Kidney capillary endothelial cell (primary cell): ENCODE measurements around the gene TPD52L2.

ENCODE experiments used
- DNase-seq: peaks from one replicate; pipeline ENCODE4 v3.0.0-alpha.2; 2018; ENCODE audit warnings: low spot score

TPD52L2 gene

DNA sequence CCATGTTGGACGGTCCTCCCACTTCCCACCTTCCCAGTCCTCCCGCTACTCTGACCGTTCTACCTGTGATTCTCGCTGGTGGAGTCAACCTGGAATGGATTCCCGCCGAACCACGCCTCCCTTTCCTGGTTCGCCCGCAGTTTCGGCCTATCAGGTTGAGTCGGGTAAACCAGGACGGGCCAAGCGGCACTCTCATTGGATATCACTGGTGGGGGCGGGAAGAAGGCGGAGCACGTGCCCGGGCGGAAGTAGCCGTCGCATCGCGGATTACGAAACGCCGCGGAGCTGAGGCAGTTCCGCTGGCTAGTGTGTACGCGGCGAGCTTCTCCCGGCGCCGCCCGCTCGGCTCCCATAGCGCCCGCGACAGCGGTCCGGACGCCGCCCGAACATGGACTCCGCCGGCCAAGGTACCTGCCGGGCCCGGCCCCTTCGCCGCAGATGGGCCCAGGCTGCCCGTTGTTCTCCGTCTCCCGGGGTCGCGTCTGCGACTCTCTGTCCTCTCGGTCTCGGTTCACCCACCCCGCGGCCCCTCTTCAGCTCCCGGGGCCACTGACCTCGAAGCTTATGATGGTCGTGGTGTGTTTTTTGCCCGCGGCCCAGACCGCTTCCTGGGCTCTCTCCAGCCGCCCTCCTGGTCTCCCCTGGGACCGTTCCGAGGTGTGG, at the start of gene TPD52L2:
Gene TPD52L2, plus strand, starts transcription at position 293 of the 663 bp plus-strand sequence. Its CDS starts 96 bp downstream, at position 389.
- peak; percentile 95 for DNase-seq

DNA sequence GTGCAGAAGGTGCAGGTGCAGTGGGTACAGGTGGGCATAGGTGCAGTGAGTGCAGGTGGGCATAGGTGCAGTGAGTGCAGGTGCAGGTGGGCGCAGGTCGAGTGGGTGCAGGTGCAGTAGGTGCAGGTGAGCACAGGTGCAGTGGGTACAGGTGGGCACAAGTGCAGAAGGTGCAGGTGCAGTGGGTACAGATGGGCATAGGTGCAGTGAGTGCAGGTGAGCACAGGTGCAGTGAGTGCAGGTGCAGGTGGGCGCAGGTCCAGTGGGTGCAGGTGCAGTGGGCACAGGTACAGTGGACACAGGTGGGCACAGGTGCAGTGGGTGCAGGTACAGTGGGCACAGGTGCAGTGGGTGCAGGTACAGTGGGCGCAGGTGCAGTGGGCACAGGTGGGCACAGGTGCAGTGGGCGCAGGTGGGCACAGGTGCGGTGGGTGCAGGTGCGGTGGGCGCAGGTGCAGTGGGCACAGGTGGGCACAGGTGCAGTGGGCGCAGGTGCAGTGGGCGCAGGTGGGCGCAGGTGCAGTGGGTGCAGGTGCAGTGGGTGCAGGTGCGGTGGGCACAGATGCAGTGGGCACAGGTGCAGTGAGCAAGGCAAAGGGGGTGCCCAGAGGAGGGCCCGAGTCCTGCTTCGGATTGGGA, 49.3 kb upstream of the TPD52L2 start:
- no peak for DNase-seq

DNA sequence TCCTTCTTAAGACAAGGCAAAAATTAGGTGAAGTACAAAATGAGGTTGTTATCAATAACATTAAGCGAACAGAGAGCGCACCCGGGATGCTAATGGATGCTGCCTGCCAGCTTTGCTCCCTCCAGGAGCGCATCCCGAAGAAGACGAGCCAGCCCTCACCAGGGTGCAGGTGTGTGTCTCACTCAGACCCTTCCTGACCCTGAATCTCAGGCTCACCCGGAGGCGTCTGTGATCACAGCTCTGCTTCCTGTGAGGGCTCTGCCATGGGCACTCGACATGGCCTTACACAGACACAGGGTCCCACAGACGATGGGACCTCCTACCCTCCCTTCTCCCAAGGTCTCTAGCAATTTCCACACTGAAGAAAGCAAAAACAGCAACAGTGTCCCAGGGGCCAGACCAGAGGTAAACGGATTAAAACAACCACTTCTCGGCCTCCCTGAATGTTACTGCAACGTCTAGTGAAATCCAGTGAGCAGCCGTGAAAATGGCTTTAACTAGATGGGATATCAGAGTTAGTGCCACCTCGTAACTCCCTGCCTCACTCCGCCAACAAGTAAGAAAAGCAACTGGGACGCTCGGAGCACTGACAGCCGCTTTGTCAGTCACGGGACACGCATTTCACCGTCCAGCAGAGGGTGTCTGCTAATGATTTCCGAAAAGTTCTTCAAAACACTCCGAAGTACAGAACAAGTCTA, 45.7 kb upstream of the TPD52L2 start:
- peak; percentile 58 for DNase-seq

DNA sequence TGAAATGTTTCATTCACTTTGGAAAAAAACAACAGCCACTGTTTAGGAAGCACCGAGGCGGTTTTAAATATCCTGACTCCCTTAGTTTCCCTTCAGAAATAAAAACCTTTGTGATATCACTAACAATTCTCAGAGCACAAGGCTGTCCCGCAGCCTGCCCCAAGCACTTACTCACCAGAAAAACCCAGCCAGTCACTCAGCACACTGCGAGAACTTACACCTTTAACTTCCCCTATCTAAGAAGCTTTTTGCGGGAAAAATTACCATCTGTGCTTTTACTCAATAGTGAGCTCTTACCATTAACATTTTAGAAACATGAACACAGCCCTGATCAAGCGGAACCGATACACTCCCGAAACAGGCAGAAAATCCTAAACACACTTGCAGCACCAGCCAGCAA, 43.3 kb upstream of the TPD52L2 start:
- DNase-seq = no peak

DNA sequence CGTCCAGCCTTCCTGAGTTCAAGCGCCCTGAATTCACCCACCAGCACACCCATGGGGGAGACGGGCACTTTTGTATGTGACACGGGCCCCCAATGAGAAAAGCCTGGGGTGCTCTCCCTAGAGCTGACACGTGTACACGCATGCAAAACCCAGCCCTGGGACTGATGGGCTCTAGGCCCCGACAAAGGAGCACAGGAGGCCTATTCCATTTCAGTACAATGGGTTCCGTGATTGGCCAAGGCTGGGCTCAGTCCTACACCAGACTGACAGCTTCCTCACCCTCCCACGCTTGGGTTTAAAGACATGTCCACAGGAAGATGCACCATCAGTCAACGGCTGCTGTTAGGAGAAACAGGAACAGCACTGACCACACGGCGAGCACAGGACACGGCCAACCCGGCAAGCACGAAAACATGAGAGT, 42.8 kb upstream of the TPD52L2 start:
- peak; percentile 48 for DNase-seq

DNA sequence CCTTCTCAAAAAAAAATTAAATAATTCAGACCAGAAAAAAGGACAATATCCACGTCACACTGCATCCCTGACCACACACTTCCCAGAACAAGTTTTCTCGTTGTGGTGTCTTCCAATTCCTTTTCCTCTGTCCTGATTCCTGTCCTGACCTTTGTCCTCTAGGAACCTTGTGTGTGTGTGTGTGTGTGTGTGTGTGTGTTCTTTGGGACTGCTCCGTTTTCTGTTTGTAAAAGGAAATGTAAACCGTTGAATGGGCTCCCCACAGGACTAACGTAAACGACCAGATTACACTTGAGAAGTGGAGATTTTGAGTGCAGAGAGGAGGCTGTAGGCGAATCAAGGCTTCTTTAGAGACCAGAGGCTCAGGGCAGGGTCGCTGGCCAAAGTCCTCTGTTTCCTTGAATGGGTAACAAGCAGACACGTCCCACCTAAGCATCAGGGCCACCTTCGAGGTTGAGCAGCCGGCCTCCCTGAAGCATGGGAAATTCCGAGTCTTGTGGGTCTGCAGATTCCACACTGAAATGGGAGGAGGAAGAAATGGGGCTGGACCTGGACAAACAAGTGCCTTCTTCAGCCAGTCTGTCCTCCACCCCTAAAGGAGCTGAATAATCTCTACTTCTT, 41.3 kb upstream of the TPD52L2 start:
- DNase-seq = no peak

DNA sequence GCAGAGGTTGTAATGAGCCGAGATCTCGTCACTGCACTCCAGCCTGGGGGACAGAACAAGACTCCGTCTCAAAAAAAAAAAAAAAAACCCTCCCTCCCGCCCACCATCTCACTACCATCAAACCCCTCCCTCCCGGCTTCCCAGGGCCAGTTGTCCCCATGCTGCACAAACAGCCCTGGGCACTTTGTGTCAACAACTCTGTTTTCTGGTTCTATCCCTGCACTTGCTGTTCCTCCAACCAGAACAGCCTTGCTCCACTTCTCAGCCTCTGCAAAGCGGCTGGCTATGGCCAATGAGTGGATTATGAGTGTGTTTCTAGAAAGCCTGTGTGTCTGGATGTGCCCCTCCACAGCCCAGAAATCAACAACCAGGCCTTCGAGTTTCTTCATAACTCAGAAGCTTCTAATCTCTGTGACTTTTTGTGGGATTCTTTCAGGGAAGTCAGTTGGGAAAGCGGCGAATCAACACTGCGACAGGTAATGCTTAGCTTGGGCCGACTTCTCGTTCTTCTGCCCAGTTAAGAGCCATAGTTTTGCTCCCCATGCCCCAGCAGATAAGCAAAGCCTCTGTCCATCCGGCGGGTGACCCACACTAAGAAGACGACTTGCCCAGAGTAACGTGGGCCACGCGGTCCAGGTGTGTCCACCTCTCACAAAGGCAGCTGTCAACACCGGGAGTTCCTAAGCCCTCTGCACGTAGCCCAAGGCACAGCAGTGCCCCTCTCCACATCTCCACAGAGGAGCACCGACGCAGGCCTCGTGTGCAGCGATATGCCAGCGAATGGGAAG, 39.5 kb upstream of the TPD52L2 start:
- DNase-seq = no peak

DNA sequence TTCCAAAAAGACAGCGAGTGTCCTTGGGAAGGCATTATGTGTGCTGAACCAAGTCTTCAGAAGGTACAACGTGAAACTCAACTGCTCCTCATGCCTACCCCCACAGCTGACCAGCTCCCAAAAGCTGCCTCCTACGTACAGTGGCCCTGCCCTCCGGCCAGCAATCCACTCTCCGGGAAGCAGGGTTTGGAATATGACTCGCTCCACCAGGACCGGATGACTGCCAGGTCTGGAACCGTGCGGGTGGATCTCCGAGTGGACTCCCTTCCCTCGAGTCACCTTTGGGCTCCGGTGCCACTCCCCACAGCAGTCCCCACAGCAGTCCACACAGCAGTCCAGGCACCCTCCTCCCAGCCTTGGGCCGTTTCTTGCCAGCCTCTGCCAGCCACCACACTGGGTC, 38.3 kb upstream of the TPD52L2 start:
- DNase-seq = no peak

DNA sequence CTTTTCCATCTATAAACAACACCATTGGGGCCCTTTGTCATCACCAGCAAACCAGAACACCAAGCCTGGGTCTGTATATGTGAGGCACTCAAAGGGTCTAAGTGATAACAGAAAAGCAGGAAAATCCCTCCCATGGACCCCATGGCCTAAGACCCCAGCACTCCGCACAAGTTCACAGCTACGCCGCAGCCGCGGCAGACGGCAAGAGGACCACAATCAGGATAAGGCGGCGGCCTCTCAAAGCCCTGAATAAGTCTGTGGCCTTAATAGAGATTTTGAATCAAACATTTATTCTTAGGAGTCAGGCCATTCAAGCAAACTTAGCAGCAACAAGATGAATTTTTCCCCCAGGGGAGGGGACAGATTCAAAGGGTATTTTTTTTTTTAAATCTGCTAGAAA, 36.9 kb upstream of the TPD52L2 start:
- DNase-seq = no peak

DNA sequence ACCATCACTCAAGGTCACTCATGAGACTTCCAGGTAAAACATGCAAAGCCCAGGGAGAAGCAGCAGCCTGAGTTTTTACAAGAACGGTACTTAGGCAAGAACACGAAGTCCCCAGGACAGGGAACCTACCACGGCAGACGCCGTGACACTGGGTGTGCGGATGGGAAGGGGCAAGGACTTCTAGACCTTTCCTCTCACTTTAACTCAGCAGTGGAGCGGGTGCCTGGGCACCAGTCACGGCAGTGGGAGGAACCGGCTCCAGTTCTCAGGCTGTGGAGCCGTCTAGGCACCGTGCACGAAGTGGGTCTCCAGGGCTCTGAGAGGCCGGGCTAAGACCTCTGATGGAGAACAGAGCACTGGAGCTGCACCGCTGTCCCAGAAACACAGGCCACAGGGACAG, 36.5 kb upstream of the TPD52L2 start:
- no peak for DNase-seq

DNA sequence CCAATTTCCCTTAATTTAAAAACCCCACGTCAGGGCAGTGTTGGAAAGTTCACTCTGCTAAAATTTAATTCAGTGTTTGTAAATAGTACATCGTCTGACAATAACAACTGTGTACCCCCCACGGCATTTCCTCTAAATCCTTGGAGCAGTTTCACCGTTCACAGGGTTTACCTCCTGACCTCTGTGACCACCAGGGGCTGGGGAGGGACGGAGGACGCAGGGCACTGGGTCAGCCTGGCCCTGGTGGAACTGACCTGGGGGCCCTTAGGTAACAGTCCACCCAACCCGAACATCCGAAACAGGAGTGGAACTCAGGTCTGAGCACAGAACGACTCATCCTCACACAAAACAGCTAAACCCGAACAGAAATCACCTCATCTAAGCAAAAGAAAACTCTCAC, 36.1 kb upstream of the TPD52L2 start:
- no peak for DNase-seq

DNA sequence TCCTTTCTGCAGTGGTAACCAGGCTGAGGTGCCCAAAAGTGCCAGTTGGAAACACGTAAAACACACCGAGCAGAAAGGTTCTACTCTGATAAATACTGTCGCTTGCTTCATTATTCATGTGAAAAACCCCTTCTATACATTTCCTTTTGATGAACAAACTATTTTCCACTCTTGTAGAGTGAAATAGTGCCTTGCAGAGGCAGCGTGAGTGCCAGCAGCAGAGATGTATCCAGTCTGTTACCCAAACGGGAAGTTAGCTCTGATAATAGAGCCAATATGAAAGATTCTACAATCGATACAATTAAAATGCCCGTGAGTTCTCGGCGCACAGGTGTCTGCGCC, 35.5 kb upstream of the TPD52L2 start:
- no peak for DNase-seq

DNA sequence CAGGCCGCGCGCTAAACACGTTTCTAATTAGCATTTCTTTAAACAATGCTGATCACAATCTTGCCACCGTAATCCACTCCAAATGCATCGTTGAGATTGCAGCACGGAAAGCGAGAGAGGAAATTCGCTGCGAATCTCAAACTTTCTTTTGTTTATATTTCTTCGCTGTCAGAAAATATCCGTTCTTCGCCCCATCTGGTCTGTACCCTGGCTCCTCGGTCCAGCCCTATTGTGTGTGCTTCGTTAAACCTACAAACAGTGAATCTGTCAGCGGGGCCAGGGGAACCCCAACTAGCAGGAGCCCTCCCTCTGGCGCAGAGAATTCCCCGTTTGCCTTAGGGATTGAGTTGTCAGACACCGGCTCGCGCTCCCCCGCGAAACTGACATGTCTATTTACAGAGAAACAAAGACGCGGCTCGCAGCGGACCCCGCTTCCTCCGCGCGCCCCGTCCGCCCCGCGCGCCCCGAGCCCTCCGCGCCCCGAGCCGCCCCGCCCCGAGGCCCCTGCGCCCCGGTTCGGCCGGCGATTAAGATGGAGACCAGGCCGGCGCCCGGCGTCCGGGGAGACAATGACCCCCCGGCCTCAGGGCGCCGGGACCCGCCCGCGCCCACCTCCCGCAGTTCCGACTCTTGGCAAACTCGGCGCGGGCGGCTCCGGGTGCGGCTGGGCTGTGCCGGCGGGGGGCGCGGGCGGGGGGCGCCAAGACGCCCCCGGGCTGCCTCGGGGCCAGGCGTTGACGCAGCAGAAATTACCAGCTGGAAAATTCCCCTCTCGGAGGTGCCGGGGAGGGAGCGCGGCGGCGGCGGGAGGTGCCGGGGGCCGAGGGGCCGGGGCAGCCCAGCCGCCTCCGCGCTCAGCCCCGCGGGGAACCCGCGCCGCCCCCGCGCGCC, 34.9 kb upstream of the TPD52L2 start:
- no peak for DNase-seq

DNA sequence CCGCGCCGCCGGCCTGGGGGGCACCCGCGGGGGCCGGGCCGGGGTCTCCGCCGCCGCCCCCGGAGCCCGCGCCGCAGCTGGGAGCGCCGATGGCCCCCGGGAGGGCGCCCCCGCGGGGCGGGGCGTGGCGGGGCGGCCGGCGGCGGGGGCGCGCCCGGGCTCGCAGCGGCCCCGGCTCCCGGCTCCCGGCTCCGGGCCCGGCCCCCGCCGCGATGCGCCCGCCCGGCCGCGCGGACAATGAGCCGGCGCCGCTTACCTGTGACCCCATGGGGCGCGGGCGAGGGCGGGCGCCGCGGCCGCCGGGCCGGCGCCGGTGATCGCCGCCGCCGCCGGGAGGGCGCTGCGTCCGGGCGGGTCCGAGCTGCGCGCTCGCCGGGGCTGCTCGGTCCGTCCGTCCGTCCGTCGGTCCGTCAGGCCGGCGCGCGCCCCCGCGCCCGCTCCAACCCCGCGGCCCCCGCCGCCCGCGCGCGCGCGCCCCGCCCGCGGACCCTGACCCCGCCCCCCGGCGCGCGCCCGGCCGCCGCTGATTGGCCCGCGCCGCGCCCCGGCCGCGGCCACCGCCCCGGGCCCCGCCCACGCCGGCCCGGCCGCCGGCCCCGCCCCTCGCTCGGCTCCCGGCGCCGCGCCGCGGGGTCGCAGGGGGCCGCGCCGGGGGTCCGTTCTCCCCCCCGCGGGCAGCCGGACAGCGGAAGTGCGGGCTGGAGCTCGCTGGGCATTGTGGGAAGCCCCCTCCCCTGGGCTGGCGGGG, 34.1 kb upstream of the TPD52L2 start, which contains the start of gene ZBTB46:
Gene ZBTB46, minus strand, starts transcription at position 424 of the 748 bp plus-strand sequence. CDS start 40,507 bp downstream, outside the sequence.
- DNase-seq = peak; percentile 52

DNA sequence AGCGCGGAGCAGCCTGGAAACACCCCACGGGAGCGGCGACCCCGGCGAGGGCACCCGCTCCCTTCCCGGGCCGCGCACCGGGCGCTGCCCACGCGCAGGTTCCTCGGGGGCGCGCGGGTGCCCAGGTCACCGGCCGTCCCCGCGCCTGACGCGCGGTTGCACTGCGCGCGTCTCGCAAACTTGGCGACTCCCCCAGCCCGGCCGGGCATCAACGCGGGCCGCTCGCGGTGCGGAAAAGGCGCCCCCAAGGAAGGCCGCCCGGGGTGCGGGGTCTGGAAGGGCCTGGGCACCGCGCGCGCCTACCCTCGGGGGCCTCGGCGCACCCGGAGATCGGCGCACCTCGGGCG, 33.5 kb upstream of the TPD52L2 start:
- no peak for DNase-seq

DNA sequence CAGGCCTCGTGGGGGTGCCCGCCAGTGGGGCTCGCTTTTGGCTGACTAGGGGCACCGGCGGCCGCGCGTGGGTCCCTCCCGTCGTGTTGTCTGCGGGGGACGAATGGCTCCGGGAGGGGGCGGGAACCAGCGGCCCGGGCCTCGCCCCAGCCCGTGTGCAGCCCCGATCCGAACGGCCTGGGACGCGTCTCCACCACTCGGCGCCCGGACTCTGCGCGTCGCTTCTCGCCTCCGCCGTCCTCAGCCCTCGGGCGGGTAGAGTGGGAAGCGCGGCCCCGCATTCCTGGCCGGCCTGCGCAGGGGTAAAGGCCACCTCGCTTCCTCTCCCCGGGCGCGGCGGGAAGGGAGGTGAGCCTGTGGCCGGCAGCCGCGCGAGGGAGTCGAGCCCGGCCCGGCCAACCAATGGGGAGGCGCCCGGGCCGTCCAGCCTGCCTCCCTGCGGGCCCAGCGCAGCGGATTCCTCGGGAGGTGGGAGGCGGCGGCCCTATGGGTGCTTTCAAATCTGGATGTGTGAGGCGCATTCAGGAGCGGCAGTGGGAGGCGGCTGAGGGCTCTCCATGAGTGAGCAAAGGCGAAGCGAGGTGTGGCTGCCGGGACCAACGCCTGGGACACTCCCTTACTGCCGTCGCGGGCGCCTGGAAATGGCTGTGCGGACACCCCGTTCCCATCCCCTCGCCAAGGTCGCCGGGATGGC, 32.9 kb upstream of the TPD52L2 start:
- peak; percentile 36 for DNase-seq

DNA sequence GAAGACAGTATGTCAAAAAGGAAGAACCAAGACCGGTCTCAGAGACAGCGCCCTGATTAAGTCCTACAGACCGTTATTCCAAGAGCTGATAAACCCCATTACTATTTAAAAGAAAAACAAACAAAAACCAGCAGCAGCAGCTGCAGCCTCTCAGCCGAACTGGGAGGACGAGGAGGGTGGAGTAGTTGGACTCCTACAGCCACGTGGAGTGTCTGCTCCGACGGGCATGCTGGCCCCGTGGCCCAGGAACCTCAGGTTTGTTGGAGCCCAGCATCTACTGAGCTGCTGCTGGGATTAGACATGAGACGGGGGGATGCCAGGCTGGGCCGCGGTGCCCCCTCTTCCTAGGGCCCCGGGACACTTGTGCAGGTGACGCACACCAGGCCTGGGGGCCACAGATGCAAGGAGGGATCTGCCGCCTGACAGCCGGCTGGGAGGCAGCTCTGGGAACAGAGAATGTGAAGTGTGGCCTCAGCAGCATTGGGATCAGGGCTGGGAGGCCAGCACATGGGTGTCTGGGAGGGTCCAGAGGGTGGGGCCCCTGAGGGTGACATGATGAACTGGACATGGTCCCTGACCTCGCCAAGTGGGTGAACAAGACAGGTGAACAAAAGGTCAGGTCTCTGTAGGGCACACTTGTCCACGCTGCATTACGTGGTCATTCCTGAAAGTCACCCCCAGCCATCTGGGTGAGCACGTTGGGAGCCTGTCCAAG, 31.1 kb upstream of the TPD52L2 start:
- no peak for DNase-seq

DNA sequence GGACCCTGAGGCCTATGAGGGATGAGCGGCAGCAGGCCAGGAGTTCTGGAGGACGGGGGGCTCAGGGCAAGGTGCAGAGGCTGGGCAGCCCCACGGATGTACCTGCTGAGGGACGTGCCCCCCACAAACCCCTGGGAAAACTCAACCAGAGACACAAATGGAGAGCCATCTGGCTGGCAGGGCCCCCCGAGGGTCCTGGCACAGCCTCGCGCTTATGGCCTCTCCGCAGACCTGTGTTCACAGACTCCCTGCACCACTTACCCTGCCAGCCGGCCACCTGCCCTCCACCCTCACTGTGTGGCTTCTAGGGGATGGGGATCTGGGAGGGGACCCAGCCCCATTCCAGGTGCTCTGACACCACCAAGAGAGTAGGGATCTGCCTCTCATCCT, 30.6 kb upstream of the TPD52L2 start:
- DNase-seq = no peak
